H1 (cell line): ENCODE data around the gene BCAS3. TPM values are rescaled to one million over a fixed set of nuclear protein-coding genes. Genes with fewer than 3 reads are reported as not detected.

ENCODE experiments used
- CTCF ChIA-PET: fragments of 300-600 bp; sonication (Branson Sonifier 250); formaldehyde crosslinking; loops from one replicate; lab custom pipeline; 2021; ENCODE audit not compliant: partially characterized antibody; lab: Charles Lee
- POLR2A ChIA-PET: fragments of 300-600 bp; sonication (Branson Sonifier 250); formaldehyde crosslinking; loops from one replicate; lab custom pipeline; 2021; ENCODE audit warnings: inconsistent platforms; ENCODE audit not compliant: partially characterized antibody; lab: Charles Lee
- DNase-seq, 2 experiments: peaks; one replicate each; pipeline versions ENCODE4 v3.0.0 to v3.0.0-alpha.2; 2010 to 2022; ENCODE audit warnings: low spot score in 2 of 2, low read depth in 1 of 2, mixed read lengths in 1 of 2
- FAIRE-seq: peaks from 2 replicates; lab custom pipeline; 2011; peaks lifted over from hg19 to GRCh38; lab: Jason Lieb, UNC
- H2AFZ ChIP-seq: 2 replicates; pipeline ENCODE4 v1.8.1; 2012; ENCODE audit warnings: low read length, inconsistent platforms
- H2AK5ac ChIP-seq: 2 replicates; pipeline ENCODE4 v1.6.1; 2013; ENCODE audit warnings: low read depth, low read length
- H2BK120ac ChIP-seq: replicated peaks from 2 replicates; pipeline ENCODE3; 2013; ENCODE audit warnings: low read depth, low read length, inconsistent platforms
- H2BK12ac ChIP-seq: 2 replicates; pipeline ENCODE4 v1.6.1; 2013; ENCODE audit warnings: low read depth, low read length
- H2BK15ac ChIP-seq: 2 replicates; pipeline ENCODE4 v1.6.1; 2013; ENCODE audit warnings: low read length
- H2BK20ac ChIP-seq: 2 replicates; pipeline ENCODE4 v1.6.1; 2013; ENCODE audit warnings: low read length
- H2BK5ac ChIP-seq: 2 replicates; pipeline ENCODE4 v1.6.1; 2013; ENCODE audit warnings: low read depth, low read length
- H3K14ac ChIP-seq: 2 replicates; pipeline ENCODE4 v1.6.1; 2013; ENCODE audit warnings: inconsistent platforms; ENCODE audit not compliant: insufficient read length
- H3K18ac ChIP-seq: 2 replicates; pipeline ENCODE4 v1.6.1; 2013; ENCODE audit warnings: low read length; ENCODE audit errors: extremely low read depth
- H3K23ac ChIP-seq: 2 replicates; pipeline ENCODE4 v1.6.1; 2013; ENCODE audit warnings: inconsistent platforms; ENCODE audit not compliant: insufficient read length
- H3K23me2 ChIP-seq: 2 replicates; pipeline ENCODE4 v1.6.1; 2013; ENCODE audit warnings: low read depth, low read length
- H3K27ac ChIP-seq: 2 replicates; pipeline ENCODE4 v1.6.1; 2011; ENCODE audit warnings: low read depth, low read length, inconsistent platforms
- H3K27me3 ChIP-seq, 4 experiments: replicated peaks in 1 of 4; 1 replicate in 1 of 4; 2 replicates in 3 of 4; pipeline versions ENCODE4 v1.6.1 to v1.8.1; 2011 to 2013; ENCODE audit warnings: low read length in 3 of 4, mild to moderate bottlenecking in 3 of 4, inconsistent platforms in 2 of 4, mixed read lengths in 2 of 4, moderate library complexity in 1 of 4; ENCODE audit not compliant: control insufficient read depth in 3 of 4, insufficient read depth in 3 of 4; ENCODE audit errors: extremely low read depth in 1 of 4
- H3K36me3 ChIP-seq, 4 experiments: 2 replicates each; pipeline versions ENCODE4 v1.6.1 to v1.8.1; 2011 to 2013; ENCODE audit warnings: mild to moderate bottlenecking in 4 of 4, low read length in 3 of 4, moderate library complexity in 2 of 4, control low read depth in 1 of 4, inconsistent platforms in 1 of 4; ENCODE audit not compliant: insufficient read depth in 4 of 4, control insufficient read depth in 2 of 4
- H3K4ac ChIP-seq: replicated peaks from 2 replicates; pipeline ENCODE3; 2013; ENCODE audit warnings: low read length, low read depth, mixed read lengths, inconsistent platforms; ENCODE audit not compliant: insufficient read length
- H3K4me1 ChIP-seq, 4 experiments: replicated peaks in 1 of 4; 1 replicate in 1 of 4; 2 replicates in 3 of 4; pipeline versions ENCODE4 v1.6.1 to v1.8.1; 2011 to 2013; ENCODE audit warnings: low read length in 3 of 4, inconsistent platforms in 2 of 4, mixed read lengths in 1 of 4; ENCODE audit not compliant: insufficient read depth in 4 of 4, control insufficient read depth in 3 of 4
- H3K4me2 ChIP-seq, 2 experiments: 2 replicates each; pipeline versions ENCODE4 v1.6.1 to v1.8.1; 2011 to 2013; ENCODE audit warnings: low read depth in 2 of 2, low read length in 2 of 2, control low read depth in 1 of 2, inconsistent platforms in 1 of 2, mild to moderate bottlenecking in 1 of 2; ENCODE audit not compliant: insufficient read depth in 1 of 2
- H3K4me3 ChIP-seq, 4 experiments: fragments of 200-600, 300-600 bp in 1 of 4; sonication (generic), shearing (Covaris generic), sonication (Bioruptor Twin) in 1 of 4; 2 replicates each; pipeline versions ENCODE4 v1.5.1 to v1.8.1; 2011 to 2016; ENCODE audit warnings: low read length in 4 of 4, low read depth in 3 of 4, control low read depth in 2 of 4, inconsistent platforms in 2 of 4, mild to moderate bottlenecking in 2 of 4, mixed read lengths in 1 of 4, moderate library complexity in 1 of 4; ENCODE audit not compliant: insufficient read depth in 2 of 4; ENCODE audit errors: extremely low read depth in 1 of 4
- H3K56ac ChIP-seq: replicated peaks from 2 replicates; pipeline ENCODE3; 2013; ENCODE audit warnings: low read depth, mild to moderate bottlenecking, mixed read lengths, low read length, inconsistent platforms; ENCODE audit not compliant: insufficient read length
- H3K79me1 ChIP-seq: 2 replicates; pipeline ENCODE4 v1.6.1; 2013; ENCODE audit warnings: low read depth, low read length, control low read depth
- H3K79me2 ChIP-seq, 2 experiments: 2 replicates each; pipeline versions ENCODE4 v1.6.1 to v1.8.1; 2012 to 2013; ENCODE audit warnings: low read length in 2 of 2, mild to moderate bottlenecking in 2 of 2, inconsistent platforms in 1 of 2; ENCODE audit not compliant: insufficient read depth in 2 of 2, control insufficient read depth in 1 of 2
- H3K9ac ChIP-seq, 4 experiments: replicated peaks in 1 of 4; 1 replicate in 1 of 4; 2 replicates in 3 of 4; pipeline versions ENCODE4 v1.6.1 to v1.8.1; 2011 to 2013; ENCODE audit warnings: low read depth in 3 of 4, low read length in 3 of 4, control low read depth in 2 of 4, mild to moderate bottlenecking in 2 of 4, moderate library complexity in 2 of 4, inconsistent platforms in 1 of 4; ENCODE audit errors: extremely low read depth in 1 of 4
- H3K9me3 ChIP-seq, 2 experiments: 2 replicates each; pipeline versions ENCODE4 v1.6.1 to v1.8.1; 2012 to 2013; ENCODE audit warnings: mild to moderate bottlenecking in 2 of 2, moderate library complexity in 2 of 2, control low read depth in 1 of 2, inconsistent platforms in 1 of 2, low read depth in 1 of 2, low read length in 1 of 2, mixed read lengths in 1 of 2; ENCODE audit not compliant: insufficient read depth in 2 of 2
- H4K20me1 ChIP-seq, 2 experiments: replicated peaks in 1 of 2; 2 replicates each; pipeline versions ENCODE3 to v1.8.1; 2011 to 2013; ENCODE audit warnings: inconsistent platforms in 2 of 2, low read length in 2 of 2, mild to moderate bottlenecking in 1 of 2; ENCODE audit not compliant: insufficient read depth in 2 of 2, control insufficient read depth in 1 of 2
- H4K5ac ChIP-seq: 2 replicates; pipeline ENCODE4 v1.6.1; 2013; ENCODE audit warnings: low read length, low read depth, mixed read lengths, inconsistent platforms; ENCODE audit not compliant: insufficient read length
- H4K8ac ChIP-seq: 2 replicates; pipeline ENCODE4 v1.8.0; 2013; ENCODE audit warnings: mild to moderate bottlenecking, moderate library complexity, low read length, inconsistent platforms; ENCODE audit not compliant: insufficient read depth; ENCODE audit errors: extremely low read depth
- H4K91ac ChIP-seq: replicated peaks from 2 replicates; pipeline ENCODE3; 2013; ENCODE audit warnings: low read length, mixed read lengths, inconsistent platforms; ENCODE audit not compliant: insufficient read length
- CHD1 ChIP-seq: IDR thresholded peaks from 2 replicates; pipeline ENCODE4 v1.6.1; 2012; ENCODE audit warnings: low read depth, low read length, improper control_type of control experiment
- FOSL1 ChIP-seq: IDR thresholded peaks from 2 replicates; pipeline ENCODE4 v1.6.1; 2011; ENCODE audit warnings: mild to moderate bottlenecking, low read depth, low read length, moderate library complexity; ENCODE audit not compliant: insufficient read depth
- MAFK ChIP-seq: IDR thresholded peaks from 2 replicates; pipeline ENCODE4 v1.6.1; 2012; ENCODE audit warnings: low read depth, mild to moderate bottlenecking, improper control_type of control experiment, low read length
- POLR2AphosphoS5 ChIP-seq: IDR thresholded peaks from 2 replicates; pipeline ENCODE4 v1.6.1; 2011; ENCODE audit warnings: low read depth, low read length
- SIX5 ChIP-seq: IDR thresholded peaks from 2 replicates; pipeline ENCODE4 v1.6.1; 2011; ENCODE audit warnings: mild to moderate bottlenecking, low read depth, low read length
- SUZ12 ChIP-seq: fragments of 200-600 bp; sonication (generic); IDR thresholded peaks from 2 replicates; pipeline ENCODE4 v1.6.1; 2012; ENCODE audit warnings: mild to moderate bottlenecking, inconsistent platforms, low read length, moderate library complexity, mixed read lengths
- TAF7 ChIP-seq: optimal IDR thresholded peaks from 2 replicates; pipeline ENCODE3; 2011; ENCODE audit warnings: low read depth, mild to moderate bottlenecking, inconsistent platforms, low read length, moderate library complexity, borderline replicate concordance
- ZNF274 ChIP-seq: IDR thresholded peaks from 2 replicates; pipeline ENCODE4 v1.7.0; 2012; ENCODE audit warnings: low read length, borderline replicate concordance; ENCODE audit errors: extremely low read depth
- WGBS, 2 experiments: shearing (Covaris generic) in 1 of 2; methylation state at CpG; one replicate each; pipeline versions ENCODE4 v1.1.6 to v1.1.7; 2013 to 2015; ENCODE audit warnings: low lambda C conversion rate in 2 of 2, mixed read lengths in 2 of 2, inconsistent platforms in 1 of 2, low coverage in 1 of 2, missing lambda C conversion rate in 1 of 2; ENCODE audit not compliant: insufficient replicate concordance in 2 of 2, insufficient coverage in 1 of 2, insufficient read length in 1 of 2; ENCODE audit errors: extremely low coverage in 1 of 2, missing lambda C conversion rate in 1 of 2; 5-methylcytosine and 5-hydroxymethylcytosine counted together
- polyA plus RNA-seq, 7 experiments: library from polyadenylated mRNA; depleted of rRNA in 3 of 7; stranded (reverse) in 5 of 7; unstranded in 2 of 7; fragments of >200 nt in 5 of 7; fragments of 200-250 nt in 2 of 7; gene quantifications; 1 replicate in 5 of 7; 2 replicates in 1 of 7; 4 replicates in 1 of 7; pipeline versions ENCODE4 v1.2.1 to v1.2.3, GENCODE V29; 2011 to 2013; ENCODE audit warnings: missing spikeins in 2 of 7, mixed read lengths in 2 of 7
- total RNA-seq: library from RNA; stranded (reverse); fragmentation: NEBNext Ultra II Directional; extraction: Animal tissue kit (Norgen Biotek cat#: 25700); gene quantifications from 2 replicates; pipeline ENCODE4 v1.2.1, GENCODE V29; 2021

BCAS3 gene
- total and polyA plus RNA-seq, 2 of the 8 experiments (the other 6 are each of a cell fraction or from before 2014, with no cell fraction given), result 9.9 to 13.3 TPM

GRCh38 chr17:60773552-60773951, 95.9 kb downstream of the BCAS3 start:
- no peak overlapping the region for H3K18ac ChIP-seq
- H3K79me2 ChIP-seq, result no peaks in the 10 kb centered on the region
- no peaks in the 10 kb centered on the region for H3K36me3 ChIP-seq
- H3K27me3 ChIP-seq, result no peaks in the 10 kb centered on the region
- CTCF ChIA-PET, result no interaction called here
- no peaks in the 10 kb centered on the region for H3K4me1 ChIP-seq
- H4K8ac ChIP-seq, result no peak overlapping the region
- no peak overlapping the region for H4K5ac ChIP-seq
- H2BK5ac ChIP-seq, result no peak overlapping the region
- H3K9me3 ChIP-seq, result no peaks in the 10 kb centered on the region
- H2AK5ac ChIP-seq, result no peak overlapping the region
- H3K14ac ChIP-seq, result no peak overlapping the region
- 83% methylated on average over 7 of the region's 7 CpGs; no CpG with 5 or more reads in 1 of the 2 experiments for WGBS, 2 experiments
- POLR2A ChIA-PET, result no interaction called here
- H3K79me1 ChIP-seq, result no peaks in the 10 kb centered on the region
- H3K4me3 ChIP-seq, result no peak overlapping the region
- H3K4me2 ChIP-seq, result no peak overlapping the region
- H2BK12ac ChIP-seq, result no peak overlapping the region
- H2AFZ ChIP-seq, result no peak overlapping the region
- no peak overlapping the region for H3K23ac ChIP-seq
- H2BK20ac ChIP-seq, result no peak overlapping the region
- no peak for FAIRE-seq
- no peak overlapping the region for H3K9ac ChIP-seq
- no peak overlapping the region for H3K56ac ChIP-seq
- no peak for DNase-seq
- H3K27ac ChIP-seq, result no peak overlapping the region
- no peak overlapping the region for H2BK120ac ChIP-seq
- H4K91ac ChIP-seq, result no peak overlapping the region
- H3K4ac ChIP-seq, result no peak overlapping the region
- H2BK15ac ChIP-seq, result no peak overlapping the region
- H3K23me2 ChIP-seq, result no peaks in the 10 kb centered on the region
- no peaks in the 10 kb centered on the region for H4K20me1 ChIP-seq
- TF ChIP-seq SUZ12, result no peak
- no peak for TF ChIP-seq SIX5
- no peak for TF ChIP-seq MAFK
- TF ChIP-seq CHD1, result no peak
- TF ChIP-seq POLR2AphosphoS5, result no peak
- TF ChIP-seq ZNF274, result no peak
- no peak for TF ChIP-seq TAF7
- no peak for TF ChIP-seq FOSL1
